ENCODE measurements around the gene SH3GLB1.

Gene SH3GLB1

DNA sequence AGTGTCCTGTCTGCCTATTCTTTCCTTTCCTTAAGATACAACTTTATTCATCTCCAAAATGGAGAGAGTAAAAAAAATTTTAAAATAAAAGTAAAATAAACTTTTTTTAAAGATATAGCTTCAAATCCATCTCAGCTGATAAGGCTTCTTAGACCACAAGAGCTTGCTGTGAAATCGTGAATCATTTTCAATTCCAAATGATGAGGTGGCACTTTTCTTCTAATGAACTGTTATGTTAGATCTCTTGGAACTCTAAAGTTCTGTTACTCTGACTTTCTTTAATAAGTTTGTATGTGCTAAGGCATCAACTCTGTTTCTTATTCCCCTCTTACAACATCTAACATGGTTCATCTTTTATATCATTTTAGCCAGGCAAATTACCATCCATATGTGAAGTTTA, 4.5 kb downstream of the SH3GLB1 start:
- H3K4me3 Mint-ChIP-seq, result no peak overlapping the region

DNA sequence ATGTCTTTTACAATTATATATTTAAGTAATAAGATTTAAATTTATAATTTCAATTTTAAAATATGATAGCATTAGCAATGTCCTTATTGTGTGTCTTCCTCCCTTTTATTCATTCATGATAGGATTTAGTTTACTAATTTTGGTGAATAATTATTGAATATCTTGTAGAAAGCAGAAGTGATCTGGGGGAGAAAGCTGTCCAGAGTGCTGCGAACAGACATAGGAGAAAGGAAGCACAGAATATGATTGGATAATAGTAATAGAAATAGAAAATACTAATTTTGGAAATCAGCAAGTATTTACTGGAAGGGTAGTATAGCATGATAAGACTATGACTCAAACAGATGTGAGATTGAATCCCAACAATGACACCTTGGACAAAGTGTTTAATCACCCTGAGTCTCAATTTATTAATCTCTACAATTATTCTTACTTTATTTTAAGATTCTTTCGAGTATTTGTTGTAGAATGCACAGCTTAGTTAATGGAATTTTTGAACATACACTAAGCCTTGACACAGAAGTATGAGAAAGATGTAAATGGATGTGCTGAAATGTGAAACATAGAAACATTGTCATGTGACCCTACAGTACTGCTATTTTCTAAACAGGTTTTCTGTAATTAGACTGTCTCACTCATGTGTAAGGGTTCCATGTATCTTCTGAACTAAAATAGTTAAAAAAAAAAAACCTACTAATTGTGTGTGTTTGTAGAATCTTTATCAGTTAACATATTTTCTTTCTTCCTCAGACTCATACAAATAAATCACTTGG, 7.9 kb downstream of the SH3GLB1 start:
- Mint-ChIP-seq H3K27ac (no peak overlapping the region), H3K36me3 (peaks cover 11 to 13% of the 10 kb centered on the region in 2 donors), H3K4me3 (no peak overlapping the region), H3K9me3 (no peaks in the 10 kb centered on the region), H3K4me1 (peaks cover 10 to 31% of the 10 kb centered on the region in 2 donors), H3K27me3 (no peaks in the 10 kb centered on the region)
- DNase-seq (no peak), ATAC-seq (replicated peaks) (no peak)

More for the DNA sequence above, 4.5 kb downstream of the SH3GLB1 start:
- Mint-ChIP-seq H3K27me3 (no peaks in the 10 kb centered on the region), H3K36me3 (peaks cover 8 to 14% of the 10 kb centered on the region in 2 donors), H3K4me1 (peaks cover 16 to 33% of the 10 kb centered on the region in 2 donors), H3K9me3 (no peaks in the 10 kb centered on the region), H3K27ac (no peak overlapping the region)
- ATAC-seq (replicated peaks), result no peak
- no peak for DNase-seq

DNA sequence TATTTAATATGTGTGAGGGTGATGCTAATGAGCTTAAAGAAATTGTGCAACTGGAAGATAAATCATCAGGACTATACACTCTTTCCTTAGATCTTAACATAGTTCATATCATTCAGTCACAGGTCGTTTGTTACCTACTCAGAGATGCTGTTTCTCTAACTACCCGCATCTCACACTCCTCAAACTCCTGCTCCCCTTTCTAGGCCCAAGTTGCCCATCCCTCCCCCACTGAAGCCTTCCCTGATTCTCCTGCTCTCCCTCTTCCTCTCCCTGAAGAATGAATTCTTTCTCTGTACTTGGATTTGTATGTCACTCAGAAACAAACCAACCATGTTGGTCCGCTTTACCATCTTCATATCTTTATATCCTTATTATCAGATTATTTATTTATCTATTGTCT, 9.1 kb downstream of the SH3GLB1 start:
- H3K4me3 Mint-ChIP-seq, result no peak overlapping the region
- ATAC-seq (replicated peaks), result no peak
- peak overlapping the region; percentile 5 for H3K27ac Mint-ChIP-seq

GRCh38 chr1:86714159-86714558, 9.8 kb downstream of the SH3GLB1 start:
- Mint-ChIP-seq H3K4me1 (peaks cover 9 to 25% of the 10 kb centered on the region in 2 donors), H3K36me3 (peaks cover 7 to 8% of the 10 kb centered on the region in 2 donors), H3K4me3 (no peak overlapping the region), H3K27me3 (no peaks in the 10 kb centered on the region), H3K27ac (no peak overlapping the region), H3K9me3 (no peaks in the 10 kb centered on the region)
- DNase-seq (no peak), ATAC-seq (replicated peaks) (no peak)

More for the DNA sequence above, 9.1 kb downstream of the SH3GLB1 start:
- DNase-seq, result no peak
- Mint-ChIP-seq H3K4me1 (peaks cover 9 to 25% of the 10 kb centered on the region in 2 donors), H3K9me3 (no peaks in the 10 kb centered on the region), H3K36me3 (peaks cover 7 to 8% of the 10 kb centered on the region in 2 donors), H3K27me3 (no peaks in the 10 kb centered on the region)

GRCh38 chr1:86714561-86715244, 10.3 kb downstream of the SH3GLB1 start:
- peaks cover 7 to 8% of the 10 kb centered on the region in 2 donors for H3K36me3 Mint-ChIP-seq
- DNase-seq, result no peak
- H3K4me1 Mint-ChIP-seq, result peaks cover 9 to 25% of the 10 kb centered on the region in 2 donors
- no peak for ATAC-seq (replicated peaks)
- no peaks in the 10 kb centered on the region for H3K27me3 Mint-ChIP-seq
- no peaks in the 10 kb centered on the region for H3K9me3 Mint-ChIP-seq
- H3K27ac Mint-ChIP-seq, result no peak overlapping the region
- H3K4me3 Mint-ChIP-seq, result no peak overlapping the region

DNA sequence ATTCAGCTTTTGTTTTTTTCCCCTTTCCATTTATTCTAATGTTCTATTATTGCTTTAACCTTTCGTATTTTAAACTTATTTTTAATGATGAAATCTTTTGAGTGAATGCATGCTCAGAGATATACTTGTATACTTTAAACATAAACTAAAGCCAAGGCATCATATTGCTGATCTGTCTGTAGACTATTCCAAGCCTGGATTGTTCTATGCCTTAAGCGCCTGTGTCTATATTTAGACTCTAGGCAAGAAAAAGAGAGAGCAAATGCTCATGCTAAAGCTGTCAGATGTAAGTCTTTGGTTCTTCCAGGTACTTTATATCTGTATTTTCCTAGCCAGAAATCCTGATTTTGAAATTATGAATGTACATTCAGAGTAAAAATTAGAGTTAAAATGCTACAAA, 14.4 kb downstream of the SH3GLB1 start:
- H3K9me3 Mint-ChIP-seq, result no peaks in the 10 kb centered on the region
- ATAC-seq (replicated peaks), result no peak
- H3K27me3 Mint-ChIP-seq, result no peaks in the 10 kb centered on the region
- peaks cover 6 to 13% of the 10 kb centered on the region in 2 donors for H3K4me1 Mint-ChIP-seq
- H3K36me3 Mint-ChIP-seq, result peaks cover 10 to 13% of the 10 kb centered on the region in 2 donors
- no peak overlapping the region for H3K27ac Mint-ChIP-seq
- no peak for DNase-seq
- no peak overlapping the region for H3K4me3 Mint-ChIP-seq

GRCh38 chr1:86731416-86731815, 27.0 kb downstream of the SH3GLB1 start:
- no peak overlapping the region for H3K4me3 Mint-ChIP-seq
- H3K9me3 Mint-ChIP-seq, result no peaks in the 10 kb centered on the region
- H3K36me3 Mint-ChIP-seq, result peaks cover 14 to 47% of the 10 kb centered on the region in 2 donors
- ATAC-seq (replicated peaks) (no peak), DNase-seq (no peak)
- H3K4me1 Mint-ChIP-seq, result peaks cover 0 to 17% of the 10 kb centered on the region in 2 donors
- no peaks in the 10 kb centered on the region for H3K27me3 Mint-ChIP-seq
- H3K27ac Mint-ChIP-seq, result no peak overlapping the region

GRCh38 chr1:86733340-86733739, 29.0 kb downstream of the SH3GLB1 start:
- Mint-ChIP-seq H3K4me3 (no peak overlapping the region), H3K27me3 (no peaks in the 10 kb centered on the region), H3K4me1 (peaks cover 0 to 17% of the 10 kb centered on the region in 2 donors), H3K36me3 (peaks cover 20 to 42% of the 10 kb centered on the region in 2 donors), H3K9me3 (no peaks in the 10 kb centered on the region), H3K27ac (peak overlapping the region; percentile 73)
- DNase-seq (no peak), ATAC-seq (replicated peaks) (no peak)

DNA sequence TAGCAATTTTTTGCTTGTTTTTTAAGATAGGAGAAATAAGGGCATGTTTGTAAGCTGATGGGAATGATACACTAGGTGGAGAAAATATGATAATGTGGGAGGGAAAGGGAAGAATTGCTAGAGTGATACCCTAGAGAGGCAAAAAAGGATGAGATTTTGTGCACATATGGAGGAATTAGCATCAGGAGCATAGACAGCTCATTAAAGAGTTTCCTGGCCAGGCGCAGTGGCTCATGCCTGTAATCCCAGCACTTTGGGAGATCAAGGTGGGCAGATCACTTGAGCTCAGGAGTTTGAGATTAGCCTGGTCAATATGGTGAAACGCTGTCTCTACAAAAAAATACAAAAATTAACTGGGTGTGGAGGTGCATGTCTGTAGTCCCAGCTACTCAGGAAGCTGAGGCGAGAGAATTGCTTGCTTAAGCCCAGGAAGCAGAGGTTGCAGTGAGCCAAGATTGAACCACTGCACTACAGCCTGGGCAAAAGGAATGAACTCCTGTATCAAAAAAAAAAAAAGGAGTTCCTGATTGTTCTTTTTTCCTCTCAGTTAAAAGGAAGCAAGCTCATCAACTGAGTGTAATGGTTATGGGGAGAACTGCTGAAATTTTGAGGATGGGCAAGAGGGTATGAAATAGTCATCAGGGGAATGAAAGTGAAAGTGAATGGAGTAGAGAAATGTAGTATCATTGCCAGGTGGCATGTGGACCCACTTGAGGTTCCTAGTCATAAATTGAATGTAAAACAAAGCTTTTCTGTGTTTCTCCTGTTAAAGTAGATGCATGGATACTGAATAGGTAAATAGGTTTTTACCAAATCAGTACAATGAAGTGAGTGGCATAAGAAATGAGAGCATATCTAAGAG, 35.5 kb downstream of the SH3GLB1 start:
- peak; percentile 43 to 48 for ATAC-seq (replicated peaks)
- Mint-ChIP-seq H3K9me3 (no peaks in the 10 kb centered on the region), H3K4me3 (no peak overlapping the region), H3K4me1 (no peaks in the 10 kb centered on the region), H3K27ac (no peak overlapping the region), H3K27me3 (no peaks in the 10 kb centered on the region), H3K36me3 (peaks cover 19 to 25% of the 10 kb centered on the region in 2 donors)
- DNase-seq, result no peak

GRCh38 chr1:86741947-86742572, 37.7 kb downstream of the SH3GLB1 start:
- no peaks in the 10 kb centered on the region for H3K4me1 Mint-ChIP-seq
- no peak overlapping the region for H3K4me3 Mint-ChIP-seq
- peaks cover 24 to 31% of the 10 kb centered on the region in 2 donors for H3K36me3 Mint-ChIP-seq
- DNase-seq, result no peak
- H3K9me3 Mint-ChIP-seq, result no peaks in the 10 kb centered on the region
- H3K27ac Mint-ChIP-seq, result no peak overlapping the region
- ATAC-seq (replicated peaks), result no peak
- H3K27me3 Mint-ChIP-seq, result no peaks in the 10 kb centered on the region

DNA sequence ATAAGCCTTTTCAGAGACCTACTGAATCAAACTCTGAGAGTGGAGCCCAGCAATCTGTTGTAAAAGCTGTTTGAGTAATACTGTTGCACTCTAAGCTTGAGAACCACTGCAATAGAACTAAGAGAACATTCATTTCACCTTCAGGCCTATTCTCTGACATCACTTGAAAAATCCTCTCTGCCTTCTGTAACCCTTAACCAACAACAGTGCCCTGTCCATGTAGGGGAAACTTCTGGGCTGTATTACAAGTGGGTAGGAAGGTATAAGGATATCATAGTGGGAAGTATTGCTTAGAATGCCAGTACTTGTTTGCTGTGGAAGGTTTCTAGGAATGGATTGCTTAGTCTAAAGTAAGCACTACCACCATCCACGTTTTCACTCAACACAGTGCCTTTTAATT, 42.9 kb downstream of the SH3GLB1 start:
- ATAC-seq (replicated peaks) (no peak), DNase-seq (no peak)
- no peaks in the 10 kb centered on the region for H3K9me3 Mint-ChIP-seq
- H3K4me1 Mint-ChIP-seq, result no peaks in the 10 kb centered on the region
- no peaks in the 10 kb centered on the region for H3K27me3 Mint-ChIP-seq
- no peak overlapping the region for H3K4me3 Mint-ChIP-seq
- peaks cover 17 to 24% of the 10 kb centered on the region in 2 donors for H3K36me3 Mint-ChIP-seq
- no peak overlapping the region for H3K27ac Mint-ChIP-seq

DNA sequence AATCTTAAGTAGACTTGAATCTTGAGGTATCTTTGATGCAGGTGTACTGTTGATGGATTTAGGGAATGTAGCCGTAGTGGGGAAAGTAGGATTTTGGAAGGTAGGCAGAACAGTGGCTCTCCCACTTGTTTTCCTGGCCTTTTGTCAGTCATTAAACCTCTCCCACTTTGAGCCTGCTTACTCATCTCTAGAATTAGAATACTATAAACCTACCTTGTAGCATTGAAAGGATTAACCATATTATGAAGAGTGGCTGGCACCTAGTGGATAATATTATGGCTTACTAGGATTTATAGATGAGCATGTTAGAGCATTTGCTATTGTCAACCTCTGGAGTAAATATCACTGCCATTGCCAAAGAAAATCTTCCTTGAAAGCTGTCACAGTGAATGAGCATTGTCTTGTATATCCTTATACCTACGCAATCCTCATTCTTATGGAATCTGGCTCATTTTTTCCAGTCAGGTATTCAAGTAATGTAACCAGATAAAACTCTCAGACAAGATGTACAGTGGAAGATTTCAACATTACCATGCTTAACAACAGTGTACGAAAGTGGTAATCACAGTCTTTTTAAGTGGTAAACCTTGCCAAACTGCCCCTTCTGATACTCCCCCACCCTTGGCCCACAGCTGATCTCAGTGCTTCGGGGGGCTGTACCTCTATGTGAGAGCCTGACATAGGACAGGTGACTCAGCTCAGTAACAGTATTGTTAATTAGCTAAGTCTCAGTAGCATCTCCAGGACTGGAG, 44.4 kb downstream of the SH3GLB1 start:
- Mint-ChIP-seq H3K4me3 (no peak overlapping the region), H3K36me3 (peaks cover 17 to 24% of the 10 kb centered on the region in 2 donors), H3K27me3 (no peaks in the 10 kb centered on the region), H3K27ac (no peak overlapping the region), H3K9me3 (no peaks in the 10 kb centered on the region), H3K4me1 (no peaks in the 10 kb centered on the region)
- DNase-seq (no peak), ATAC-seq (replicated peaks) (no peak)

- H3K4me3 Mint-ChIP-seq, result no peak overlapping the region
- no peaks in the 10 kb centered on the region for H3K4me1 Mint-ChIP-seq
- peaks cover 12 to 15% of the 10 kb centered on the region in 2 donors for H3K36me3 Mint-ChIP-seq
- DNase-seq, result no peak
- H3K27ac Mint-ChIP-seq, result no peak overlapping the region
- no peaks in the 10 kb centered on the region for H3K9me3 Mint-ChIP-seq
- H3K27me3 Mint-ChIP-seq, result peaks cover 5 to 7% of the 10 kb centered on the region in 2 donors
- ATAC-seq (replicated peaks), result no peak
Measured at GRCh38 chr1:86750076-86750475, 45.7 kb downstream of the SH3GLB1 start.
